HepG2 (cell line): ENCODE data around the gene EPS8L3. TPM values are rescaled to one million over a fixed set of nuclear protein-coding genes. Genes with fewer than 3 reads are reported as not detected.

Source experiments
- ATAC-seq: fragments of 200-7000 bp; cut with Tn5 transposase; 3 replicates; pipeline ENCODE4 v1.9.1; 2020; ENCODE audit warnings: mild to moderate bottlenecking, moderate library complexity
- BruUV-seq: library from RNA; stranded (reverse); fragments of 400-500 nt; replicated peaks from 2 replicates; lab custom pipeline; 2021; lab: Mats Ljungman, UMichigan
- CTCF ChIA-PET: fragments of 300-600 bp; formaldehyde crosslinking; extraction: SDS; loops from one replicate; lab custom pipeline; 2021; ENCODE audit warnings: low total read pairs, inconsistent platforms, low intra/inter-chr PET ratio; lab: Yijun Ruan, JAX
- POLR2A ChIA-PET: fragments of 350-600 bp; sonication (Branson Sonifier 250); formaldehyde crosslinking; loops from one replicate; lab custom pipeline; 2020; ENCODE audit warnings: antibody characterized with exemption, inconsistent platforms; lab: Yijun Ruan, JAX
- DNase-seq: peaks from one replicate; pipeline ENCODE4 v3.0.0-alpha.2; 2015; ENCODE audit warnings: low spot score
- FAIRE-seq: peaks from 3 replicates; lab custom pipeline; 2011; peaks lifted over from hg19 to GRCh38; lab: Jason Lieb, UNC
- H2AFZ ChIP-seq: one replicate; pipeline ENCODE4 v1.6.1; 2011; ENCODE audit warnings: low read length, inconsistent platforms
- H3K27ac ChIP-seq: fragments of 300-600 bp; 3 replicates; pipeline ENCODE4 v1.8.0; 2011; ENCODE audit warnings: mixed run types, mild to moderate bottlenecking, mixed read lengths, low read length, inconsistent platforms; ENCODE audit not compliant: insufficient read depth; ENCODE audit errors: extremely low read length
- H3K27me3 ChIP-seq, 2 experiments: fragments of 200-600 bp in 1 of 2; 2 replicates in 1 of 2; 3 replicates in 1 of 2; pipeline versions ENCODE4 v1.6.0 to v1.8.0; 2011; ENCODE audit warnings: low read length in 2 of 2, mild to moderate bottlenecking in 2 of 2, moderate library complexity in 2 of 2, inconsistent platforms in 1 of 2; ENCODE audit not compliant: insufficient read depth in 2 of 2, control insufficient read depth in 1 of 2
- H3K36me3 ChIP-seq, 2 experiments: fragments of 200-600 bp in 1 of 2; replicated peaks in 1 of 2; 2 replicates in 1 of 2; 3 replicates in 1 of 2; pipeline versions ENCODE4 v1.5.1 to v1.8.0; 2011; ENCODE audit warnings: low read length in 2 of 2, inconsistent platforms in 1 of 2; ENCODE audit not compliant: insufficient read depth in 2 of 2, control insufficient read depth in 1 of 2
- H3K4me1 ChIP-seq: 2 replicates; pipeline ENCODE4 v1.5.1; 2012; ENCODE audit warnings: low read length, inconsistent platforms; ENCODE audit not compliant: insufficient read depth
- H3K4me2 ChIP-seq: 2 replicates; pipeline ENCODE4 v1.6.0; 2011; ENCODE audit warnings: low read depth, low read length, inconsistent platforms
- H3K4me3 ChIP-seq, 3 experiments: fragments of 200-600 bp in 1 of 3; sonication (generic), shearing (Covaris generic) in 1 of 3; replicated peaks in 1 of 3; 2 replicates each; pipeline ENCODE4 v1.5.1; 2011 to 2016; ENCODE audit warnings: low read length in 3 of 3, inconsistent platforms in 2 of 3, low read depth in 2 of 3, mild to moderate bottlenecking in 2 of 3, control low read depth in 1 of 3, mixed read lengths in 1 of 3; ENCODE audit not compliant: insufficient read depth in 1 of 3
- H3K79me2 ChIP-seq: one replicate; pipeline ENCODE4 v1.6.1; 2011; ENCODE audit warnings: low read length, inconsistent platforms; ENCODE audit not compliant: insufficient read depth
- H3K9ac ChIP-seq: 2 replicates; pipeline ENCODE4 v1.6.0; 2011; ENCODE audit warnings: mild to moderate bottlenecking, low read depth, low read length, inconsistent platforms; ENCODE audit not compliant: insufficient read depth
- H3K9me3 ChIP-seq: 2 replicates; pipeline ENCODE4 v1.5.1; 2012; ENCODE audit warnings: mild to moderate bottlenecking, low read length
- H4K20me1 ChIP-seq: 2 replicates; pipeline ENCODE4 v1.6.0; 2011; ENCODE audit warnings: inconsistent platforms, mild to moderate bottlenecking, low read length, moderate library complexity; ENCODE audit not compliant: insufficient read depth
- AKAP8 ChIP-seq: sonication (generic); formaldehyde crosslinking; IDR thresholded peaks from 2 replicates; pipeline ENCODE4 v1.5.1; 2020; ENCODE audit warnings: mild to moderate bottlenecking, missing genetic modification reagents
- HNRNPUL1 ChIP-seq: fragments of 200-400 bp; formaldehyde crosslinking; IDR thresholded peaks from 2 replicates; pipeline ENCODE4 v1.6.1; 2017; ENCODE audit warnings: low read depth, mild to moderate bottlenecking, low read length, moderate library complexity
- ISL2 ChIP-seq: sonication (generic); formaldehyde crosslinking; IDR thresholded peaks from 2 replicates; pipeline ENCODE4 v1.5.0; 2020; ENCODE audit warnings: missing genetic modification reagents
- JUN ChIP-seq: sonication (generic); formaldehyde crosslinking; IDR thresholded peaks from 2 replicates; pipeline ENCODE4 v1.4.0; 2020; ENCODE audit warnings: mild to moderate bottlenecking, missing genetic modification reagents
- MED1 ChIP-seq: sonication (generic); formaldehyde crosslinking; IDR thresholded peaks from 2 replicates; pipeline ENCODE4 v1.4.0; 2020; ENCODE audit warnings: missing genetic modification reagents
- NR2C2 ChIP-seq: sonication (generic); formaldehyde crosslinking; IDR thresholded peaks from 2 replicates; pipeline ENCODE4 v1.4.0; 2020; ENCODE audit warnings: missing genetic modification reagents, mild to moderate bottlenecking, moderate library complexity, borderline replicate concordance
- THYN1 ChIP-seq: sonication (generic); formaldehyde crosslinking; IDR thresholded peaks from 2 replicates; pipeline ENCODE4 v1.8.1; 2023; ENCODE audit warnings: low read depth, mild to moderate bottlenecking, moderate library complexity, missing genetic modification reagents, borderline replicate concordance
- ZNF230 ChIP-seq: sonication (generic); formaldehyde crosslinking; IDR thresholded peaks from 2 replicates; pipeline ENCODE4 v1.4.0; 2020; ENCODE audit warnings: mild to moderate bottlenecking, missing genetic modification reagents
- WGBS: methylation state at CpG from one replicate; pipeline ENCODE4 v1.1.6; 2017; ENCODE audit warnings: low lambda C conversion rate; 5-methylcytosine and 5-hydroxymethylcytosine counted together
- in situ Hi-C: cut with HindIII; loops from 2 replicates; pipeline ENCODE4 v1.10.0; 2017; ENCODE audit warnings: low pct_unique_long_range_greater_than_20kb; ENCODE audit not compliant: extremely low pct_ligation_motif_present
- intact Hi-C: fragments of 100-400 bp; cut with micrococcal nuclease; formaldehyde crosslinking; loops from one replicate; pipeline ENCODE4 v1.10.0; 2022; ENCODE audit not compliant: unreplicated experiment
- polyA plus RNA-seq, 8 experiments: library from polyadenylated mRNA; depleted of rRNA in 3 of 8; stranded (reverse) in 7 of 8; unstranded in 1 of 8; fragments of >200 nt; fragmentation: Illumina TruSeq in 4 of 8; extraction: Trizol in 4 of 8; gene quantifications; 2 replicates each; pipeline versions ENCODE4 v1.2.1 to v1.2.3, GENCODE V29; 2011 to 2016; ENCODE audit warnings: low read depth in 4 of 8, missing spikeins in 1 of 8, mixed read lengths in 1 of 8; ENCODE audit not compliant: insufficient read depth in 1 of 8
- total RNA-seq, 5 experiments: library from RNA; depleted of rRNA; stranded (reverse); fragments of >200 nt; fragmentation: Illumina TruSeq; extraction: Trizol; gene quantifications; 2 replicates each; pipeline ENCODE4 v1.2.3, GENCODE V29; 2016; ENCODE audit warnings: low read depth in 1 of 5
- TF ChIP-seq, protein P1 (sequence below): sonication (generic); formaldehyde crosslinking; IDR thresholded peaks from 2 replicates; pipeline ENCODE4 v1.4.0; 2020; ENCODE audit warnings: mild to moderate bottlenecking, missing genetic modification reagents
- TF ChIP-seq, protein P2 (sequence below): sonication (generic); formaldehyde crosslinking; IDR thresholded peaks from 2 replicates; pipeline ENCODE4 v1.5.0; 2020; ENCODE audit warnings: mild to moderate bottlenecking, missing genetic modification reagents

EPS8L3 gene
- total and polyA plus RNA-seq, 2 of the 13 experiments (the other 11 are each of a cell fraction or from before 2014, with no cell fraction given): 18.2 to 106 TPM

DNA sequence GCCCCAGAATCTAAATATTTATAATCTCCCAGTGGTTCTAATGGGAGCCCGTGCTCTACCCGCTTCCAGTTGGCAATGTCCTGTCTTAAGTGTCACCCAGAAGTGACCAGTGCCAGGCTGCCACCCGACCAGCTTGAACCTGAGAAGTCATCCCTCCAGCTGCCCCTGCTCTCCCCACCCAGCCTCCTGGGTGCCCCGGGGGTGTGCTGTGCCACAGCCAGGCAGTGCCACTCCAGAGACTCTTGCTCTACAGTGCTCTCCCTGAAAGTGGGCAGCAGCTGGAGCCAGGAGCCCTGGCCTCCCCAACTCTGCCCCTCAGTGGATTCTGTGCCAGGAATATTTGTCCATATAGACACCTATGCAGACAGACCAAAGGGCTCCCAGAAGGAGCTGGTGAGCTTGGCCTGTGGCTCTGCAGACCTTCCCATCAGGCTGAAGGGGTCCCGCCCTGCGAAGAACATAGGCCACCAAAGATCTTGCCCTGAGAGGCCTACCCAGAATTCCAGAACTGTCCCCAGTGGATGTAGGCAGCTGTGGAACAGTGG lies 9.0 kb upstream of the EPS8L3 start:
- FAIRE-seq (no peak), ATAC-seq (no peak), DNase-seq (no peak)
- Histone ChIP-seq H3K4me2 (no peak overlapping the region), H3K79me2 (no peaks in the 10 kb centered on the region), H3K4me1 (peaks cover 42% of the 10 kb centered on the region), H3K27ac (no peak overlapping the region), H3K36me3 (no peaks in the 10 kb centered on the region), H3K27me3 (peaks cover 2 to 19% of the 10 kb centered on the region in 2 experiments; a peak in 3 of 5 replicates), H3K4me3 (no peak overlapping the region), H3K9ac (no peak overlapping the region), H2AFZ (no peak overlapping the region), H4K20me1 (no peaks in the 10 kb centered on the region), H3K9me3 (no peaks in the 10 kb centered on the region)
- CTCF ChIA-PET: interaction anchor here (0.8 to 2.0 kb wide), 6 partner anchors 33 to 227 kb away, joined by 4 to 26 read pairs (median 9); partner anchors contain the start of gene GSTM3
- 71% methylated on average over 2 of the region's 6 CpGs for WGBS
- no peak for TF ChIP-seq ZNF230 (CRISPR knock-in tag)
- TF ChIP-seq, protein P1, sequence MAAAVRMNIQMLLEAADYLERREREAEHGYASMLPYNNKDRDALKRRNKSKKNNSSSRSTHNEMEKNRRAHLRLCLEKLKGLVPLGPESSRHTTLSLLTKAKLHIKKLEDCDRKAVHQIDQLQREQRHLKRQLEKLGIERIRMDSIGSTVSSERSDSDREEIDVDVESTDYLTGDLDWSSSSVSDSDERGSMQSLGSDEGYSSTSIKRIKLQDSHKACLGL (CRISPR knock-in tag): 0 out of 2 replicates have a peak, but pooled peaks have one; percentile 7
- POLR2A ChIA-PET: interaction anchor here (1.2 to 2.0 kb wide), 2 partner anchors 9 kb away, joined by 4 to 6 read pairs; partner anchors contain the start of gene EPS8L3
- BruUV-seq: no TSS peak
- in situ Hi-C loops (loop anchor here (5.0 kb wide), 3 partner anchors 55 to 225 kb away; partner anchors contain the start of gene GNAI3), intact Hi-C loops (loop anchor here (1.0 to 5.0 kb wide), 6 partner anchors 9 to 226 kb away; partner anchors contain the start of genes EPS8L3 and GSTM4)

DNA sequence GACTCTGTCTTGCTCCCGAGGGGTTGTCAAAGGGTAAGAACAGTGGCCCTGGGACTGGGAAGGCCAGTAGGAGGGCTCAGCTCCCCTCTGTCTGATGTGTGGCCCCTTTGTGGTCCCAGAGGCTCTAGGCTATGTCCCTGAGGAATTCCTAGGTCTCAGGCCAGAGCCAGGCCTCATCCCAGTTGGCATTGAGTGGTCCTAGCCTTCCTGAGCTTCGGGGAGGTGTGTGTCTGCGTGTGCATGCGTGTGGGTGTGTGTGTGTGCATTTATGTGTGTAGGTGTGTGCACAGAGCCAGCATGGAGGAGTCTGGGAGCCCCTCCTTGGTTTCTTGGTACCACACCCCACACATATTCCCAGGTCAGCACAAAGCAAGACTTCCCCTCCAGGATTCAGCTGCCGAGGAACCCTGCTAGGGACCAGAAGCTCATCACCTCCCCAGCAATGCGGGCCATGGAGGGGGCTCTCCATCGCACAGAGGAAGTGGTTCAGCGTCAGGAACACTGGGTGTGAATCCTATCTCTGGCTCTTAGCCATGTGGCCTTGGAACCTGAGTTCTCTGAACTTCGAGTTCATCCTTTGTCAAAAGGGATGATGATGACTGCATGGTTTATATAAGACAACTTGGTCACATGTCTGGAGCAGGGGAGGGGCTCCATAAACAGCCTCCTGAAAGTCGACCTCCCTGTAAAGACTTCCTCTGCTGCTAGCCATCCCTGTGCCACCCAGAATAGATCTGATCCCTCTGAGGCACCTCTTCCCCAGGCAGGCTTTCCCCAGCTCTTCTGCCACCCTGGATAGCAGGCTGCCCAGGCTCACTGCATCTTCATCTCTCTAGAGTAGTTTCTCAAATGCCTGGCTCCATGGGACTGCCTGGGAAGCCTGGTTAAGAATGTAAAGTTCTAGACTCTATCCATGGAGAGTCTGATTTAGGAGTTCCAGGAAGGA lies 8.3 kb upstream of the EPS8L3 start:
- Histone ChIP-seq H3K4me3 (no peak overlapping the region), H3K27me3 (peaks cover 2 to 19% of the 10 kb centered on the region in 2 experiments; a peak in 3 of 5 replicates), H3K4me2 (no peak overlapping the region), H3K36me3 (no peaks in the 10 kb centered on the region), H3K9ac (no peak overlapping the region), H2AFZ (no peak overlapping the region), H4K20me1 (no peaks in the 10 kb centered on the region), H3K9me3 (no peaks in the 10 kb centered on the region), H3K79me2 (no peaks in the 10 kb centered on the region), H3K27ac (no peak overlapping the region), H3K4me1 (peaks cover 42% of the 10 kb centered on the region)
- CTCF ChIA-PET: interaction anchor here (0.8 kb wide), 1 partner anchor 129 kb away, joined by 4 read pairs; no protein-coding TSS in a partner anchor
- intact Hi-C loops: loop anchor here (5.0 kb wide), 2 partner anchors 40 to 115 kb away; partner anchors contain the start of gene GSTM4
- FAIRE-seq (no peak), ATAC-seq (no peak; the same call in 2 of the 3 replicates), DNase-seq (peak; percentile 50)
- no TSS peak for BruUV-seq
- WGBS: 48% methylated on average over 6 of the region's 10 CpGs
- in situ Hi-C loops: loop anchor here (5.0 kb wide), 3 partner anchors 55 to 225 kb away; partner anchors contain the start of gene GNAI3
- POLR2A ChIA-PET: interaction anchor here (1.2 kb wide), 1 partner anchor 8 kb away, joined by 4 read pairs; the partner anchor contains the start of gene EPS8L3
- TF ChIP-seq HNRNPUL1 (no peak), JUN (no peak), THYN1 (CRISPR knock-in tag) (no peak), NR2C2 (CRISPR knock-in tag) (no peak), AKAP8 (CRISPR knock-in tag) (no peak), MED1 (peak; percentile 31; the same call in 1 of the 2 replicates), ISL2 (no peak)
- TF ChIP-seq, protein P2, sequence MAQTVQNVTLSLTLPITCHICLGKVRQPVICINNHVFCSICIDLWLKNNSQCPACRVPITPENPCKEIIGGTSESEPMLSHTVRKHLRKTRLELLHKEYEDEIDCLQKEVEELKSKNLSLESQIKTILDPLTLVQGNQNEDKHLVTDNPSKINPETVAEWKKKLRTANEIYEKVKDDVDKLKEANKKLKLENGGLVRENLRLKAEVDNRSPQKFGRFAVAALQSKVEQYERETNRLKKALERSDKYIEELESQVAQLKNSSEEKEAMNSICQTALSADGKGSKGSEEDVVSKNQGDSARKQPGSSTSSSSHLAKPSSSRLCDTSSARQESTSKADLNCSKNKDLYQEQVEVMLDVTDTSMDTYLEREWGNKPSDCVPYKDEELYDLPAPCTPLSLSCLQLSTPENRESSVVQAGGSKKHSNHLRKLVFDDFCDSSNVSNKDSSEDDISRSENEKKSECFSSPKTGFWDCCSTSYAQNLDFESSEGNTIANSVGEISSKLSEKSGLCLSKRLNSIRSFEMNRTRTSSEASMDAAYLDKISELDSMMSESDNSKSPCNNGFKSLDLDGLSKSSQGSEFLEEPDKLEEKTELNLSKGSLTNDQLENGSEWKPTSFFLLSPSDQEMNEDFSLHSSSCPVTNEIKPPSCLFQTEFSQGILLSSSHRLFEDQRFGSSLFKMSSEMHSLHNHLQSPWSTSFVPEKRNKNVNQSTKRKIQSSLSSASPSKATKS (CRISPR knock-in tag): no peak
